SK-N-MC (cell line): ENCODE data around the gene TTC28.

Source experiments
- EZH2 ChIP-seq: fragments of 200-600 bp; sonication (generic); IDR thresholded peaks from one replicate; pipeline ENCODE4 v1.6.1; 2017; ENCODE audit warnings: antibody characterized with exemption
- POLR2AphosphoS5 ChIP-seq: IDR thresholded peaks from 2 replicates; pipeline ENCODE4 v1.6.1; 2012; ENCODE audit warnings: mild to moderate bottlenecking, low read depth, low read length, borderline replicate concordance

DNA sequence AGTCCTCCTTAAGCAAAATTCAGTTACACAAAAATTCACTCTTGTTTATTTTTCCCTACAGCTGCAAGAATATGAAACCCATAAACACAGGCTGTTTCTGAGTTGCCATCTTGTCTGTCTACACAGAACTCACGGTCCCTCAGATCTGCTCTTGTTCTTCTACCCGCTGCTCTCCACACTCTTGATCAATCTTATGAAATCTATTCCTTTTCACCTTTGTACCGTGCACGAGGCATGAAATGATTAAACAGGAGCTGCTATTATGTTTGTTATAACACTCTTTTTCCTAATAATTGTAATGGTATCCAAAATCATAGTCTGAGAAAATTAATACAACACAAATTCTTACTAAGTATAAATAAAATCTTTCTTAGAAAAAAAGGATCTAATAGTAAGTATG is 494.5 kb downstream of the TTC28 start:
- no peak for TF ChIP-seq EZH2
- TF ChIP-seq POLR2AphosphoS5: no peak
